ENCODE measurements around the gene ARHGAP45.

DNA sequence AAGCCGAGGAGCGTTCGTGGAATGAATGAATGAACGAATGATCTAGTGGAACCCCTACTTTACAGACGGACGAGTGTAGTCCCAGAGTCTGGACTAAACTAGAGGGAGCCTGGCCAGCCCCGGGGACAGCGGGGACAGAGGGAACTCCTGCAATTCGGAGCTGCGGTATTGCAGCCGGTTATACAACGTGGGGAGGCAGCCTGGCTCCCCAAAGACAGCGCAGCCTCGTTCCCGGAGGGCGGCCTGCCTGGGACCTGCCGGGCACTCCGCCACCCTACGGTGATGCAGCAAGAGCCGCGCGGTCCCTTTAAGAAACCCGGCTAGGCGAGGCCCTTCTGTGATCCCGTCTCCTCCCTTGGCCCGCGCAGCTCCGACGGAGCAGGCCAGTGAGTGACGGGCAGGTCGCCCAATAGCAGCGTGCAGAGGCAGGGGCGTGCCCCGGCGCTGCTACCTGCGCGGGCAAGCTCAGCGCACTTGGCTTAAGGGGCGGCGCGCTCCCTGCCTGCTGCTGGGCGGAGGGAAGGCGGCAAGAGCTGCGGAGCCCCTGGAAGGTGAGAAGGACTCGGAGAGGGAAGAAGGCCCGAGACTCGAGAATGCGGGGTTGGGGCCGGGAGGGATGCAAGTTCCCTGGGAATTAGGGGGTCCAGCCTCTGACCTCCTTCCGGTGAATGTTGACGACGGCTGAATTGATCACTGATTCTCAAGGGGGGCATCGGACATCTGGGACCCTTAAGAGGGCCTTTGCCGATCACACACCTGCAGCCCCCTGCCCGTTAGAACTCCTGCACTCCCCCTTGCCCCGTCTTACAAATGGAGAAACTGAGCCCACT is 27.1 kb upstream of the ARHGAP45 start, which contains the start of gene ABCA7:
- TF ChIP-seq JUNB (IDR thresholded peaks at IDR 0.05; ENCODE audit: unreplicated experiment), result no peak
- TF ChIP-seq EZH2phosphoT487 (IDR thresholded peaks at IDR 0.05; ENCODE audit: unreplicated experiment), result no peak
- TF ChIP-seq EZH2 (IDR thresholded peaks at IDR 0.05; ENCODE audit: low read depth, unreplicated experiment), result no peak
- TF ChIP-seq, protein P1, sequence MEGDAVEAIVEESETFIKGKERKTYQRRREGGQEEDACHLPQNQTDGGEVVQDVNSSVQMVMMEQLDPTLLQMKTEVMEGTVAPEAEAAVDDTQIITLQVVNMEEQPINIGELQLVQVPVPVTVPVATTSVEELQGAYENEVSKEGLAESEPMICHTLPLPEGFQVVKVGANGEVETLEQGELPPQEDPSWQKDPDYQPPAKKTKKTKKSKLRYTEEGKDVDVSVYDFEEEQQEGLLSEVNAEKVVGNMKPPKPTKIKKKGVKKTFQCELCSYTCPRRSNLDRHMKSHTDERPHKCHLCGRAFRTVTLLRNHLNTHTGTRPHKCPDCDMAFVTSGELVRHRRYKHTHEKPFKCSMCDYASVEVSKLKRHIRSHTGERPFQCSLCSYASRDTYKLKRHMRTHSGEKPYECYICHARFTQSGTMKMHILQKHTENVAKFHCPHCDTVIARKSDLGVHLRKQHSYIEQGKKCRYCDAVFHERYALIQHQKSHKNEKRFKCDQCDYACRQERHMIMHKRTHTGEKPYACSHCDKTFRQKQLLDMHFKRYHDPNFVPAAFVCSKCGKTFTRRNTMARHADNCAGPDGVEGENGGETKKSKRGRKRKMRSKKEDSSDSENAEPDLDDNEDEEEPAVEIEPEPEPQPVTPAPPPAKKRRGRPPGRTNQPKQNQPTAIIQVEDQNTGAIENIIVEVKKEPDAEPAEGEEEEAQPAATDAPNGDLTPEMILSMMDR (conservative IDR thresholded peaks at IDR 0.05; ENCODE audit: low read depth in 2 of 2), result no peak
- no peak for TF ChIP-seq NANOG (IDR thresholded peaks at IDR 0.05; ENCODE audit: borderline replicate concordance)
- TF ChIP-seq STAT1 (IDR thresholded peaks at IDR 0.05; ENCODE audit: unreplicated experiment), result no peak
- peak; percentile 76 for TF ChIP-seq POLR2AphosphoS5 (IDR thresholded peaks at IDR 0.05; ENCODE audit: low read depth)
- TF ChIP-seq REST (IDR thresholded peaks at IDR 0.05; ENCODE audit: unreplicated experiment), result no peak
- TF ChIP-seq, protein P2, sequence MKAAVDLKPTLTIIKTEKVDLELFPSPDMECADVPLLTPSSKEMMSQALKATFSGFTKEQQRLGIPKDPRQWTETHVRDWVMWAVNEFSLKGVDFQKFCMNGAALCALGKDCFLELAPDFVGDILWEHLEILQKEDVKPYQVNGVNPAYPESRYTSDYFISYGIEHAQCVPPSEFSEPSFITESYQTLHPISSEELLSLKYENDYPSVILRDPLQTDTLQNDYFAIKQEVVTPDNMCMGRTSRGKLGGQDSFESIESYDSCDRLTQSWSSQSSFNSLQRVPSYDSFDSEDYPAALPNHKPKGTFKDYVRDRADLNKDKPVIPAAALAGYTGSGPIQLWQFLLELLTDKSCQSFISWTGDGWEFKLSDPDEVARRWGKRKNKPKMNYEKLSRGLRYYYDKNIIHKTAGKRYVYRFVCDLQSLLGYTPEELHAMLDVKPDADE (IDR thresholded peaks at IDR 0.05), result no peak
- peak; percentile 82 for TF ChIP-seq CREB1 (CRISPR knock-in tag; IDR thresholded peaks at IDR 0.05; ENCODE audit: low read depth)
- no peak for TF ChIP-seq ZNF114 (CRISPR knock-in tag; IDR thresholded peaks at IDR 0.05)
- no peak for TF ChIP-seq ZNF331 (CRISPR knock-in tag; IDR thresholded peaks at IDR 0.05; ENCODE audit: low read depth)
